OCI-M2 (cell line): ENCODE data around the gene GMPR.

Source experiments
- DNase-seq: peaks from one replicate; lab custom pipeline; 2025; ENCODE audit not compliant: unreplicated experiment; lab: John Stamatoyannopoulos, UW

GMPR gene

GRCh38 chr6:16324606-16325225 is 86.3 kb downstream of the GMPR start:
- DNase-seq, result no peak

GRCh38 chr6:16326531-16326930 is 88.1 kb downstream of the GMPR start:
- DNase-seq, result no peak

DNA sequence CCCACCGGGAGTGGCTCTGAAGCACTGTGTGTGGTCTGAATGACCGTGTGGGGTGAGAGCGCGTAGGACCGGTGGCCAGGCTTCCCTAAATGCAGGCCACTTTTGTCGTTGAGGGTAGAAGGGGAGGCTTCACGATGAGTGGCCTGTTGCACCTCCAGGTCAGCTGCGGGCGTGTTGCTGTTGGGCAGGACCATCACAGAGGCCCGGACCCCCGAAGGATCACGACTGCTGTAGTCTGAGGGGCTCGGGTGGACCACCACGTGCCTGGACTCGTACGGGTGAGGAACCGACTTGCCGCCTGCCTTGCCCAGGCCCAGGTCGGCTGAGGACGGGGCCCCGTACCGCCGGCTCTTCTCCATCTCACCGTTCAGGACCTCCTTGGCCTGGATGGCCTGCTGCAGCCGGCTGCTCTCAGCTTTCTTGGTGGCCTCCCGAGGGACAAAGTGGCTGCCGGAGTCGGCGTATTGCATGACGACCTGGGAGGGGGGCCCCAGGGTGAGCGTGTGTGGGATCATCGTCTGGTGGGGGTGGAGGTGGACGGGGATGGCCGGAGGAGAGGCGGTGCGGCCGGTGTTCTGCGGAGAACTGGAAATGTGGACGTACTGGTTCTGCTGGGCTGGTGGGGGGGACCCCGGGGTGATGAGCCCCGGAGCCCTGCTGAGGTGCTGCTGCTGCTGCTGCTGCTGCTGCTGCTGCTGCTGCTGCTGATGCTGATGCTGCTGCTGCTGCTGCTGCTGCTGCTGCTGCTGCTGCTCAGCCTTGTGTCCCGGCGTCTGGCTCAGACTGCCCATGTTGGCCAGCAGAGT is 88.8 kb downstream of the GMPR start:
- no peak for DNase-seq

- no peak for DNase-seq
Observed at GRCh38 chr6:16327777-16328325, 89.5 kb downstream of the GMPR start.

DNA sequence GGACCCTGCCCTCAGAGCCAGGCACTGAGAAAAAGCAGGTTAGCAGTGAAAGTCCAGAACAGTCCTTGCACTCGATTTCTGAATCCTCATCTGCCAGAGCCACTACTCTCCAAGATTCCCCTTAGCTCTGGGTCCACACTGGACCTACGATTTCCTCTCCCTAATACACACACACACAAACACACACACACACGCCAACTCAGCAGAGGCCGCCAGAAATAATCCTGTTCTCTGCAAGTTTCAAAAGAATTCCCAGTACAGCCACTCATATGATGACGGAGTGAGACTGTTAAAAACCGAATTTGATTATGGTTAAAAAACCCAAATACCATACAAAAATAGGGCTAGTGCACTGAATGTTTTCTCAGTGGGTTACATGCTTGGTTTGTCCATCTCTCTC is 90.8 kb downstream of the GMPR start:
- no peak for DNase-seq

GRCh38 chr6:16331384-16332174 is 93.2 kb downstream of the GMPR start:
- peak; percentile 23 for DNase-seq

DNA sequence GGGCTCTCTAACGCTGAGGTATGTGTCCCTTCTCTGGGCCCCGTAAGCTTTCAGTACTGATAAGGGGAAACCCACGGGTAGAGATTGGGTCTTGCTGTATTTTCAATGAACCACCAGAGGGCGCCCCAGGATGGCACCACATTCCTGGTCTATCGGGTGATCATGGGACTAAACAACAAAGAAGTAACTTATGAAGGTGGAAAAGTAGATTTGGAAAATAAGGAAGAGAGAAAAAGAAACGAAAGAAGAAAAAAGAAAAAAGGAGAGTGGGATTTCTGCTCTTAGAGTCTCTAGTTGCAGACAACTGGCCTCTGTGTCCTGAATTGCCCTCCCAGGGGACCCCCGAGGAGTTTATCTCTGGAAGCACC is 93.8 kb downstream of the GMPR start:
- DNase-seq, result peak; percentile 55

- DNase-seq, result no peak
Observed at GRCh38 chr6:16333580-16333979, 95.2 kb downstream of the GMPR start.

DNA sequence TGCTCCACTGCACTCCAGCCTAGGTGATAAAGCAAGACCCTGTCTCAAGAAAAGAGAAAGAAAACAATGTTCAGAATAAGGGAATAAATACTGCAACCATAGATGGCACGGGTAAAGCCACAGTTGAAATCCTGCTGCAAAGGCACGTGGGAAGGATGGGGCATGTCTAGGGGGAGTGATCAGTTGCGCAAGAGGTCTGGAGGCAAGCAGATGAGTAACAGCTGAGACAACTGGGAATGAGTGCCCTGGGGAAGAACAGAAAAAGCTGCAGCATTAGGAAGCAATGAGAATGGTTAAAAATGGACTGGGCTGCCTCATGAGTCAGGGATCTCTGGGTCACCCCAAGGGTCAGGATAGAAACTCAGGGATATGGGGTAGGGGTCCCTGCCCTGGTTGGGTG is 96.3 kb downstream of the GMPR start:
- no peak for DNase-seq

GRCh38 chr6:16335176-16335575 is 96.8 kb downstream of the GMPR start:
- DNase-seq, result no peak

DNA sequence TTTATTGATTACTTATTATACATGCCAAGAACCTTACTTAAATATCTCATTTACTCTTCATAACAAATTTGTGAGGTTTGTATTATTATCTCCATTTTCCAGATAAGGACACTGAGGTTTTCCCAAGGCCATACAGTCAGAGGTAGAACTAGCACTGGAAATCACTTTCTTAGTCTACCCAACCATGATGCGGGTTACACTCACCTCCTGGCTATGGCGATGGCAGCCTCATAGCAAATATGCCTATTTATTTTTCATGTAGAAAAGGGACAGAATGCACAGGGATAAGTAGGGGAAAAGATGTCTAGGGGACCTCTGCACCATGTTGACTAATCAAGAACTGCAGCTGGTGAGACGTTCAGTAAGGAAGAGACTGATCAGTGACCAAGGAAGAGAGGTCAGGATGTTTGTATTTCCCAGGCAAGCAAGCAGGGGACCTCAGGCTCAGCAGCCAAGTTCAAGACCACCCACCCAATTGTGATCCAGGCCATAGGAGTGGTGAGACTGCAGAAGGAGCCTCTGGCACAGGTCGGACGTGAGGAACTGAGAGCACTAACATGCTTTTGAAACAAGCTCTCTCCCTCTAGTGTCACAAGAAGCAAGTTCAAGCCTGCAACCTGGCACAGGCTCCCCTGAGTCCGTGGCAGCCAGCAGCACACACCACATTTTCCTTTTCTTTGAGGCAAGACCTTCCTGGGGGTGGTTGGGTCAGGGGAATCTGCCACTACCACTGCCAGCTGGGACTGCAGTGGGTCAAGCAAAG is 97.8 kb downstream of the GMPR start:
- no peak for DNase-seq

DNA sequence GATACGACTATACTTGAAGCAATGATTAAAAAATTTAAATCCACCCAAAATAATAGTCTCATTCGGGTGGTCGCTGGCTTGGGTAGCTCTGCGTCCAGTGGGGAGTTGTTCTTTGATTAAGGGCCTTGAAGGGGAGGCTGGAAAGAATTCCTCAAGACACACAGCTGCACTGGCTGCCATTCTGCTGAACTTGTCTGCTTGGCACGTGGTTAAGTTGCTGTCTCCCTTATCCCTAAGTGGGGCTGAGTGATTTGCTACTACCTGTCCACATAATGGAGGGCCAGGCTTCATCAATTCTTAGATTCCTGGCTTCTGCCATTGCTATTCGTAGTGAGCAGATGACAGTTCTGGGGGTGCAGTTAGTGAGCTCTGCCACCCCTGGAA is 98.5 kb downstream of the GMPR start:
- DNase-seq, result no peak

- no peak for DNase-seq
Observed at GRCh38 chr6:16337295-16337975, 99.0 kb downstream of the GMPR start.

- no peak for DNase-seq
Observed at GRCh38 chr6:16338577-16339264, 100.3 kb downstream of the GMPR start.

GRCh38 chr6:16339265-16339587 is 100.8 kb downstream of the GMPR start:
- no peak for DNase-seq

DNA sequence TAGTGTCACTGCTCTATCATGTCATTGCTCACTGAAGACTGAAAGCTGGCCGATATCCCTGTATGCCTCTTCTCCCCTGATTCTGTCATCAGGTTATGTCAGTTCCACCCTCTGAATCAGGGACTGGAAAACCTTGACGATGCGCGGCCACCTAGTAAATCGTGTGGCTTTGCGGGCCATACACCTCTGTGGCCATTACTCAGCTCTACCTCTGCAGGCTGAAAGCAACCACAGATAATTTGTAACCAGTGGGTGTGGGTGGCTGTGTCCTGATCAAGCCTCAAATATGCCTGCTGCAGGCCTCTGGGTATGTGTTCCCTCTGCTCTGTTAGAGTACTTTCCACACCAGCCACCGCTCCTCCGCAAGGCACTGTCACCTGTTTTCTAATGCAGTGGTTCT is 105.2 kb downstream of the GMPR start:
- no peak for DNase-seq

DNA sequence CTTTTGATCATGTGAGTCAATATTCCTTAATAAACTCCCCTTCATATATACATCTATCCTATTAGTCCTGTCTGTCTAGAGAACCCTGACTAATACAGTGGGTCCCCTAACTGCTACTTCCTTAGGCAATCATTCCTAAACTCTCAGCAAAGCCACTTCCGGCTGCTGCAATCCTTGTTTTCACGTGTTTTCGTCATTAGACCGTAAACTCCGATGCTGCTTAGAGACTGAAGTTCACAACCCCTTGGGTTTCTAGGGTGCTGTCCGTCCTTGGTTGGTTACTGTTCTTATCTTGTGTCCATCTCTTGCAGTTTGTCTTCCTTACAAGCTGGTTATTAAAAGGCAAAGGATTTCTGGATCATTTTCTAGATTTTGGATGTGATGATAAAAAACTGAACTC is 106.4 kb downstream of the GMPR start:
- no peak for DNase-seq
